HepG2 (cell line): ENCODE measurements around the gene S100A6. TPM values are rescaled to one million over a fixed set of nuclear protein-coding genes. Genes with fewer than 3 reads are reported as not detected.

Experiments used
- ARNT2 ChIP-seq: sonication (generic); formaldehyde crosslinking; IDR thresholded peaks from 2 replicates; pipeline ENCODE4 v1.8.0; 2022; ENCODE audit warnings: mild to moderate bottlenecking, low read depth, missing genetic modification reagents, moderate library complexity
- EP300 ChIP-seq, 3 experiments: sonication (generic) in 1 of 3; formaldehyde crosslinking in 1 of 3; IDR thresholded peaks; 2 replicates each; pipeline versions ENCODE4 v1.5.1 to v1.6.1; 2011 to 2020; ENCODE audit warnings: low read depth in 2 of 3, low read length in 2 of 3, borderline replicate concordance in 1 of 3, improper control_type of control experiment in 1 of 3, mild to moderate bottlenecking in 1 of 3, missing genetic modification reagents in 1 of 3, moderate library complexity in 1 of 3
- FOXC1 ChIP-seq: sonication (generic); formaldehyde crosslinking; IDR thresholded peaks from 2 replicates; pipeline ENCODE4 v1.8.0; 2022; ENCODE audit warnings: mild to moderate bottlenecking, missing genetic modification reagents, borderline replicate concordance
- HDAC2 ChIP-seq: sonication (generic); formaldehyde crosslinking; IDR thresholded peaks from 2 replicates; pipeline ENCODE4 v1.4.0; 2020; ENCODE audit warnings: missing genetic modification reagents
- MIER2 ChIP-seq: IDR thresholded peaks from 2 replicates; pipeline ENCODE4 v1.6.1; 2016; ENCODE audit warnings: missing biosample characterization, missing genetic modification reagents
- MTA3 ChIP-seq: sonication (generic); formaldehyde crosslinking; IDR thresholded peaks from 2 replicates; pipeline ENCODE4 v1.4.0; 2020; ENCODE audit warnings: missing genetic modification reagents
- MYC ChIP-seq: sonication (generic); formaldehyde crosslinking; IDR thresholded peaks from 2 replicates; pipeline ENCODE4 v1.9.0; 2021; ENCODE audit warnings: missing genetic modification reagents, borderline replicate concordance
- PATZ1 ChIP-seq: sonication (generic); formaldehyde crosslinking; IDR thresholded peaks from 2 replicates; pipeline ENCODE4 v1.4.0; 2020; ENCODE audit warnings: missing genetic modification reagents
- PLRG1 ChIP-seq: fragments of 450-650 bp; conservative IDR thresholded peaks from 2 replicates; pipeline ENCODE4 v1.6.1; 2016
- SALL1 ChIP-seq: sonication (generic); formaldehyde crosslinking; IDR thresholded peaks from 2 replicates; pipeline ENCODE4 v1.8.0; 2022; ENCODE audit warnings: mild to moderate bottlenecking, missing genetic modification reagents
- TFAP4 ChIP-seq: sonication (generic); IDR thresholded peaks from 2 replicates; pipeline ENCODE4 v1.6.1; 2016; ENCODE audit warnings: low read depth, borderline replicate concordance
- ZBTB7A ChIP-seq: sonication (generic); formaldehyde crosslinking; IDR thresholded peaks from 2 replicates; pipeline ENCODE4 v1.8.0; 2022; ENCODE audit warnings: mild to moderate bottlenecking, missing genetic modification reagents
- ZNF362 ChIP-seq: sonication (generic); formaldehyde crosslinking; IDR thresholded peaks from 2 replicates; pipeline ENCODE4 v1.4.0; 2020; ENCODE audit warnings: missing genetic modification reagents, mild to moderate bottlenecking, borderline replicate concordance
- ZSCAN25 ChIP-seq: sonication (generic); formaldehyde crosslinking; IDR thresholded peaks from 2 replicates; pipeline ENCODE4 v1.8.0; 2022; ENCODE audit warnings: mild to moderate bottlenecking, missing genetic modification reagents
- polyA plus RNA-seq, 8 experiments: library from polyadenylated mRNA; depleted of rRNA in 3 of 8; stranded (reverse) in 7 of 8; unstranded in 1 of 8; fragments of >200 nt; fragmentation: Illumina TruSeq in 4 of 8; extraction: Trizol in 4 of 8; gene quantifications; 2 replicates each; pipeline versions ENCODE4 v1.2.1 to v1.2.3, GENCODE V29; 2011 to 2016; ENCODE audit warnings: low read depth in 4 of 8, missing spikeins in 1 of 8, mixed read lengths in 1 of 8; ENCODE audit not compliant: insufficient read depth in 1 of 8
- total RNA-seq, 5 experiments: library from RNA; depleted of rRNA; stranded (reverse); fragments of >200 nt; fragmentation: Illumina TruSeq; extraction: Trizol; gene quantifications; 2 replicates each; pipeline ENCODE4 v1.2.3, GENCODE V29; 2016; ENCODE audit warnings: low read depth in 1 of 5
- TF ChIP-seq, protein P1 (sequence below): sonication (generic); formaldehyde crosslinking; IDR thresholded peaks from 2 replicates; pipeline ENCODE4 v1.4.0; 2020; ENCODE audit warnings: missing genetic modification reagents, borderline replicate concordance
- TF ChIP-seq, protein P2 (sequence below): sonication (generic); formaldehyde crosslinking; IDR thresholded peaks from 2 replicates; pipeline ENCODE4 v1.4.0; 2020; ENCODE audit warnings: missing genetic modification reagents, borderline replicate concordance
- TF ChIP-seq, protein P3 (sequence below): sonication (generic); formaldehyde crosslinking; IDR thresholded peaks from 2 replicates; pipeline ENCODE4 v1.4.0; 2020; ENCODE audit warnings: missing genetic modification reagents

The S100A6 gene
- total and polyA plus RNA-seq, 2 of the 13 experiments (the other 11 are each of a cell fraction or from before 2014, with no cell fraction given): 72.9 to 85.0 TPM

DNA sequence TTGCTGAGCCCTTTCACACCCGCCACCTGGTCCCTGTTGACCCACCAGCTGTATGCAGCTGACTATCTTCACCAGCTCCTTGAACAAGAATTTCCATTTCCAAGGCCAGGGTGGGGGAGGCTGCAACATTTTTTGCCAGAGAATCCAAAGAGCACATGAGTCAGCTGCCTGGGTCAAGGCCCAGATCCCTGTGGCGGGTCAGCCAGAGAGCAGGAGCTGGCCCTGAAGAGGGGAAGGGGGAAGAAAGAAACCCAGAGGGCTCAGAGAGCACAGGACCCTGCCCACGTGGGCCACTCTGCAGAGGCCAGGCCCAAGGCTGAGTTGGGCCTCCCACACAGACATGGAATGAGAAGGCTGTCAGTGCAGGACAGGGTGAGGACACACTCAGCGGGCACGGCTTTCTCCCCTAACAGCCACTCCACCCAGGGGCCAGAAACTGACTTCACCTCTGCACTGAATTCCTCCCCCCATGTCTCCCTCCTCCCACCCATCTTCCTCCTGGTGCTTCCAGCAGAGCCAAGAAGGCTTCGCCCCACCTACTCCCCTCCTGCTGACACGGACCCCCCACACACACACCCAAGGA lies 28.9 kb downstream of the S100A6 start (continued):
- TF ChIP-seq TFAP4 (peak; percentile 86), MYC (peak; percentile 48; the same call in 1 of the 2 replicates), EP300 (IDR thresholded peaks at IDR 0.05; ENCODE audit: low read depth in 2 of 2, low read length in 2 of 2) (0 out of 4 replicates have a peak, but pooled peaks of 1 of the 2 experiments have one; percentile 27), EP300 (CRISPR knock-in tag; IDR thresholded peaks at IDR 0.05; ENCODE audit: borderline replicate concordance) (no peak; the same call in 1 of the 2 replicates), ZNF362 (CRISPR knock-in tag) (0 out of 2 replicates have a peak, but pooled peaks have one; percentile 18), MIER2 (CRISPR knock-in tag) (no peak), PLRG1 (no peak), HDAC2 (CRISPR knock-in tag) (no peak), ARNT2 (CRISPR knock-in tag) (no peak), ZSCAN25 (CRISPR knock-in tag) (peak; percentile 46; the same call in 1 of the 2 replicates), MTA3 (no peak), PATZ1 (peak; percentile 33; the same call in 1 of the 2 replicates), SALL1 (CRISPR knock-in tag) (0 out of 2 replicates have a peak, but pooled peaks have one; percentile 57), FOXC1 (CRISPR knock-in tag) (no peak), ZBTB7A (CRISPR knock-in tag) (peak; percentile 47; the same call in 1 of the 2 replicates)
- TF ChIP-seq, protein P1, sequence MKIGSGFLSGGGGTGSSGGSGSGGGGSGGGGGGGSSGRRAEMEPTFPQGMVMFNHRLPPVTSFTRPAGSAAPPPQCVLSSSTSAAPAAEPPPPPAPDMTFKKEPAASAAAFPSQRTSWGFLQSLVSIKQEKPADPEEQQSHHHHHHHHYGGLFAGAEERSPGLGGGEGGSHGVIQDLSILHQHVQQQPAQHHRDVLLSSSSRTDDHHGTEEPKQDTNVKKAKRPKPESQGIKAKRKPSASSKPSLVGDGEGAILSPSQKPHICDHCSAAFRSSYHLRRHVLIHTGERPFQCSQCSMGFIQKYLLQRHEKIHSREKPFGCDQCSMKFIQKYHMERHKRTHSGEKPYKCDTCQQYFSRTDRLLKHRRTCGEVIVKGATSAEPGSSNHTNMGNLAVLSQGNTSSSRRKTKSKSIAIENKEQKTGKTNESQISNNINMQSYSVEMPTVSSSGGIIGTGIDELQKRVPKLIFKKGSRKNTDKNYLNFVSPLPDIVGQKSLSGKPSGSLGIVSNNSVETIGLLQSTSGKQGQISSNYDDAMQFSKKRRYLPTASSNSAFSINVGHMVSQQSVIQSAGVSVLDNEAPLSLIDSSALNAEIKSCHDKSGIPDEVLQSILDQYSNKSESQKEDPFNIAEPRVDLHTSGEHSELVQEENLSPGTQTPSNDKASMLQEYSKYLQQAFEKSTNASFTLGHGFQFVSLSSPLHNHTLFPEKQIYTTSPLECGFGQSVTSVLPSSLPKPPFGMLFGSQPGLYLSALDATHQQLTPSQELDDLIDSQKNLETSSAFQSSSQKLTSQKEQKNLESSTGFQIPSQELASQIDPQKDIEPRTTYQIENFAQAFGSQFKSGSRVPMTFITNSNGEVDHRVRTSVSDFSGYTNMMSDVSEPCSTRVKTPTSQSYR (CRISPR knock-in tag): peak; percentile 80; the same call in 1 of the 2 replicates
- TF ChIP-seq, protein P2, sequence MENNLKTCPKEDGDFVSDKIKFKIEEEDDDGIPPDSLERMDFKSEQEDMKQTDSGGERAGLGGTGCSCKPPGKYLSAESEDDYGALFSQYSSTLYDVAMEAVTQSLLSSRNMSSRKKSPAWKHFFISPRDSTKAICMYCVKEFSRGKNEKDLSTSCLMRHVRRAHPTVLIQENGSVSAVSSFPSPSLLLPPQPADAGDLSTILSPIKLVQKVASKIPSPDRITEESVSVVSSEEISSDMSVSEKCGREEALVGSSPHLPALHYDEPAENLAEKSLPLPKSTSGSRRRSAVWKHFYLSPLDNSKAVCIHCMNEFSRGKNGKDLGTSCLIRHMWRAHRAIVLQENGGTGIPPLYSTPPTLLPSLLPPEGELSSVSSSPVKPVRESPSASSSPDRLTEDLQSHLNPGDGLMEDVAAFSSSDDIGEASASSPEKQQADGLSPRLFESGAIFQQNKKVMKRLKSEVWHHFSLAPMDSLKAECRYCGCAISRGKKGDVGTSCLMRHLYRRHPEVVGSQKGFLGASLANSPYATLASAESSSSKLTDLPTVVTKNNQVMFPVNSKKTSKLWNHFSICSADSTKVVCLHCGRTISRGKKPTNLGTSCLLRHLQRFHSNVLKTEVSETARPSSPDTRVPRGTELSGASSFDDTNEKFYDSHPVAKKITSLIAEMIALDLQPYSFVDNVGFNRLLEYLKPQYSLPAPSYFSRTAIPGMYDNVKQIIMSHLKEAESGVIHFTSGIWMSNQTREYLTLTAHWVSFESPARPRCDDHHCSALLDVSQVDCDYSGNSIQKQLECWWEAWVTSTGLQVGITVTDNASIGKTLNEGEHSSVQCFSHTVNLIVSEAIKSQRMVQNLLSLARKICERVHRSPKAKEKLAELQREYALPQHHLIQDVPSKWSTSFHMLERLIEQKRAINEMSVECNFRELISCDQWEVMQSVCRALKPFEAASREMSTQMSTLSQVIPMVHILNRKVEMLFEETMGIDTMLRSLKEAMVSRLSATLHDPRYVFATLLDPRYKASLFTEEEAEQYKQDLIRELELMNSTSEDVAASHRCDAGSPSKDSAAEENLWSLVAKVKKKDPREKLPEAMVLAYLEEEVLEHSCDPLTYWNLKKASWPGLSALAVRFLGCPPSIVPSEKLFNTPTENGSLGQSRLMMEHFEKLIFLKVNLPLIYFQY (CRISPR knock-in tag): peak; percentile 76; the same call in 1 of the 2 replicates
- TF ChIP-seq, protein P3, sequence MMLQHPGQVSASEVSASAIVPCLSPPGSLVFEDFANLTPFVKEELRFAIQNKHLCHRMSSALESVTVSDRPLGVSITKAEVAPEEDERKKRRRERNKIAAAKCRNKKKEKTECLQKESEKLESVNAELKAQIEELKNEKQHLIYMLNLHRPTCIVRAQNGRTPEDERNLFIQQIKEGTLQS: peak; percentile 48
